ENCODE measurements around the gene DIS3L2. TPM values are rescaled to one million over a fixed set of nuclear protein-coding genes. Genes with fewer than 3 reads are reported as not detected.

DIS3L2 gene
- total and polyA plus RNA-seq, 10 donors, result 9.1 to 59.8 (median 35.4) TPM

GRCh38 chr2:232341739-232342126, 380.2 kb downstream of the DIS3L2 start:
- peaks cover 0 to 8% (median 4%) of the 10 kb centered on the region in 6 donors for H3K36me3 ChIP-seq
- intact Hi-C loops (cut with DNase I; ENCODE audit: low total_unique reads), result no loop called here
- H3K4me1 ChIP-seq, result no peaks in the 10 kb centered on the region
- DNase-seq, result peak; percentile 22
- no peak for TF ChIP-seq POLR2AphosphoS5 (IDR thresholded peaks at IDR 0.05)
- TF ChIP-seq CTCF (IDR thresholded peaks at IDR 0.05 in 8 of 11, conservative IDR thresholded peaks at IDR 0.05 in 3 of 11), result no peak
- no peak for TF ChIP-seq POLR2A (IDR thresholded peaks at IDR 0.05)
- WGBS, 5 donors, result 81 to 97% (median 96%) methylated on average over 3 to 4 of the region's 4 CpGs
- no peaks in the 10 kb centered on the region for H3K27me3 ChIP-seq (replicated peaks in 1 of 7)
- no peaks in the 10 kb centered on the region for H3K9me3 ChIP-seq
- no peak overlapping the region for H3K27ac ChIP-seq
- H3K4me3 ChIP-seq, result no peak overlapping the region

DNA sequence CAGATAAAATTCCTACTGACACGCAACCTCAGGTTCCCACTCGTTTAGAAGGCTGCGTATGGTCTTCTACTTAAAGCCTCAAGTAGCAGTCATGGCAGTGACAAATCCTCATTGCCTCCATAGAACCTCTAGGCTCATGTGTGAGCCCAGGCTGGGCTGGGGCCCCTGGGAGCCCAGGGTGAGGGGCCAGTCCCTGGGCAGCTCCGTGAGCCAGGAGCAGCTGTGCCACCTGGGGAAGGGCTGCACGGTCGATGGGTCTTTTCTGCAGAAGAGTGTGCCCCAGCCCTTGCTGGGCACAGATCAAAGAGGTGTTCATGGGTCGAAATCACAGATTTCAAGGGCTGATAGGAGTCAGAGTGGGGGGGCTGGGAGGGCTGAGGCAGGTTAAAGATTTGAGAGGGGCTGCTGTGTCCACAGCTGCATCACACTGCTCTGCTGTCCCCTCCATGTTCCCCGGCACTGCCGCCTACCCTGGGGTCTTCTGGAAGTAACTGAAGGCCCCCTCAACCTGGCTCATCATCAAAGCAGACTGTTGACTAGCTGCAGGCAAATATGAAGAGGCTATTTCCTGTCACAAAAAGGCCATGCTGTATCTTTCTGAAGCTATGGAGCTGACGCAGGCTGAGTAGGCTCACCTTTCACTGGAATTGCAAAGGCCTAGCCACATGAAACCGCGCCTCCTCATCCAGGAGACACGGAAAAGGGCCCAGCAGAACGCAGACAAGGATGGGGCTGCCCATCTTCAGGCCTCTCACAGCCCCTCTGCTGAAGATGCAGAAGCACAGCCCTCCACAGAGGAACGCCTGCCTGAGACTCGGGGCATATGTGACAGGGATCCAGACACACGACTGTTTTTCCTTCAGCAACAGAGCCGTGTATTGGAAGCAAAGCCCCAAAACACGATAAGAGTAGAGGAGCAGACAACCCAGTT, 381.4 kb downstream of the DIS3L2 start:
- TF ChIP-seq CTCF (IDR thresholded peaks at IDR 0.05 in 8 of 11, conservative IDR thresholded peaks at IDR 0.05 in 3 of 11), result no peak
- TF ChIP-seq POLR2AphosphoS5 (IDR thresholded peaks at IDR 0.05), result peak in 1 of 3 donors; percentile 27
- peak; percentile 57 for DNase-seq
- Histone ChIP-seq H3K4me3 (no peak overlapping the region), H3K4me1 (no peaks in the 10 kb centered on the region), H3K27me3 (replicated peaks in 1 of 7) (peaks cover 0 to 3% (median 0%) of the 10 kb centered on the region in 7 donors), H3K27ac (no peak overlapping the region), H3K9me3 (peaks cover 0 to 5% (median 0%) of the 10 kb centered on the region in 8 donors), H3K36me3 (no peaks in the 10 kb centered on the region)
- intact Hi-C loops (cut with DNase I; ENCODE audit: low total_unique reads), result no loop called here
- WGBS, 5 donors, result 76 to 82% (median 80%) methylated on average over 19 of the region's 19 CpGs

GRCh38 chr2:232343821-232344220, 382.3 kb downstream of the DIS3L2 start:
- WGBS, 5 donors, result 27 to 46% (median 36%) methylated on average over 6 of the region's 6 CpGs
- no peak for TF ChIP-seq CTCF (IDR thresholded peaks at IDR 0.05 in 8 of 11, conservative IDR thresholded peaks at IDR 0.05 in 3 of 11)
- TF ChIP-seq POLR2AphosphoS5 (IDR thresholded peaks at IDR 0.05), result no peak
- no peak for TF ChIP-seq POLR2A (IDR thresholded peaks at IDR 0.05)

DNA sequence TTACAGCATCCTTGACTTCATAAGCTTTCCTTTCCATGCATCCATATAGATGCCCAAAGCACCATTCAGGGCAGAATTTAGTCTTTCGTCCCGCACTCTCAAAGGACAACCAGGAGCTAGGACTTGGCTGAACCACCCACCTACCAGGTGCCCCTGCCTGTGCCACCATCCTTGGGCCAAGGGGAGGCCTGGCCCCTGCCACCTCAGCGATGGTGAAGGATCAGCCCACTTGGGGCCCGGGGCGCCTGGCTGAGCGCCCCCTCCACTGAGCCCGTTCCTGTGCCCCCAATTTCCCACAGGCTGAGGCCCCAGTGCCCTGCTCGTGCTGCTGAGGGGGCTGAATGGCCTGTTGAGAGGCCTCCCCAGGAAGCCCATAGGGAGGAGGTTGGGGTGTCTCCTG, 383.7 kb downstream of the DIS3L2 start:
- intact Hi-C loops (cut with DNase I; ENCODE audit: low total_unique reads), result no loop called here
- TF ChIP-seq POLR2A (IDR thresholded peaks at IDR 0.05) (no peak), CTCF (IDR thresholded peaks at IDR 0.05 in 8 of 11, conservative IDR thresholded peaks at IDR 0.05 in 3 of 11) (no peak), POLR2AphosphoS5 (IDR thresholded peaks at IDR 0.05) (peak in 1 of 3 donors; percentile 44)
- Histone ChIP-seq H3K9me3 (peaks cover 0 to 5% (median 0%) of the 10 kb centered on the region in 8 donors), H3K27me3 (replicated peaks in 1 of 7) (peaks cover 0 to 26% (median 5%) of the 10 kb centered on the region in 7 donors), H3K4me3 (no peak overlapping the region), H3K27ac (no peak overlapping the region), H3K4me1 (no peaks in the 10 kb centered on the region), H3K36me3 (no peaks in the 10 kb centered on the region)
- peak; percentile 55 for DNase-seq
- WGBS, 5 donors, result 85 to 93% (median 91%) methylated on average over 2 to 8 of the region's 8 CpGs

More at GRCh38 chr2:232343821-232344220, 382.3 kb downstream of the DIS3L2 start:
- H3K9me3 ChIP-seq, result peaks cover 0 to 5% (median 0%) of the 10 kb centered on the region in 8 donors
- H3K27me3 ChIP-seq (replicated peaks in 1 of 7), result peaks cover 0 to 12% (median 0%) of the 10 kb centered on the region in 7 donors
- no peaks in the 10 kb centered on the region for H3K36me3 ChIP-seq
- H3K27ac ChIP-seq, result no peak overlapping the region
- DNase-seq, result peak; percentile 5
- intact Hi-C loops (cut with DNase I; ENCODE audit: low total_unique reads), result no loop called here
- no peaks in the 10 kb centered on the region for H3K4me1 ChIP-seq
- H3K4me3 ChIP-seq, result no peak overlapping the region
